Liver (tissue), 9 donors: Measurements from ENCODE around the gene PTPN4. TPM values are rescaled to one million over a fixed set of nuclear protein-coding genes. Genes with fewer than 3 reads are reported as not detected.

ENCODE experiments used
- DNase-seq: peaks from one replicate; pipeline ENCODE4 v3.0.0-alpha.2; 2017; ENCODE audit warnings: low spot score
- H3K27ac ChIP-seq, 2 donors: one replicate each; pipeline ENCODE4 v1.7.0; 2013; ENCODE audit warnings: inconsistent platforms in 2 of 2, low read length in 2 of 2, control low read depth in 1 of 2, low read depth in 1 of 2, mild to moderate bottlenecking in 1 of 2
- H3K27me3 ChIP-seq, 4 donors: one replicate each; pipeline versions ENCODE4 v1.6.1 to v1.7.0; 2013; ENCODE audit warnings: low read length in 3 of 4, inconsistent platforms in 1 of 4, mild to moderate bottlenecking in 1 of 4, moderate library complexity in 1 of 4; ENCODE audit not compliant: control insufficient read depth in 4 of 4, insufficient read depth in 4 of 4
- H3K36me3 ChIP-seq, 4 donors: one replicate each; pipeline versions ENCODE4 v1.6.1 to v1.7.0; 2013; ENCODE audit warnings: low read length in 3 of 4, mild to moderate bottlenecking in 3 of 4, low read depth in 1 of 4, moderate library complexity in 1 of 4; ENCODE audit not compliant: control insufficient read depth in 4 of 4, insufficient read depth in 3 of 4
- H3K4me1 ChIP-seq, 4 donors: one replicate each; pipeline versions ENCODE4 v1.6.1 to v1.7.0; 2013; ENCODE audit warnings: low read length in 3 of 4, mild to moderate bottlenecking in 3 of 4, moderate library complexity in 1 of 4; ENCODE audit not compliant: control insufficient read depth in 4 of 4, insufficient read depth in 4 of 4
- H3K4me3 ChIP-seq, 3 donors: one replicate each; pipeline versions ENCODE4 v1.6.1 to v1.7.0; 2013; ENCODE audit warnings: low read length in 3 of 3, control low read depth in 1 of 3, low read depth in 1 of 3, mild to moderate bottlenecking in 1 of 3
- H3K9ac ChIP-seq, 2 donors: one replicate each; pipeline ENCODE4 v1.7.0; 2013; ENCODE audit warnings: low read length in 2 of 2, mild to moderate bottlenecking in 2 of 2, moderate library complexity in 2 of 2, control low read depth in 1 of 2, low read depth in 1 of 2
- H3K9me3 ChIP-seq, 4 donors: one replicate each; pipeline versions ENCODE4 v1.6.1 to v1.7.0; 2013; ENCODE audit warnings: low read length in 3 of 4; ENCODE audit not compliant: control insufficient read depth in 4 of 4
- CTCF ChIP-seq: fragments of 150-350 bp; IDR thresholded peaks from 2 replicates; pipeline ENCODE4 v1.5.1; 2017; ENCODE audit warnings: improper control_type of control experiment, low read depth, low read length; ENCODE audit not compliant: missing input control
- EGR1 ChIP-seq, 2 donors: IDR thresholded peaks; 2 replicates each; pipeline ENCODE4 v1.6.1; 2016 to 2018; ENCODE audit warnings: antibody characterized with exemption in 2 of 2, low read depth in 2 of 2
- FOXA1 ChIP-seq: IDR thresholded peaks from 2 replicates; pipeline ENCODE4 v1.6.1; 2016; ENCODE audit warnings: antibody characterized with exemption
- GABPA ChIP-seq, 2 donors: IDR thresholded peaks in 1 of 2; conservative IDR thresholded peaks in 1 of 2; 2 replicates each; pipeline ENCODE4 v1.6.1; 2016; ENCODE audit warnings: antibody characterized with exemption in 2 of 2, mild to moderate bottlenecking in 1 of 2, moderate library complexity in 1 of 2
- JUND ChIP-seq, 2 donors: IDR thresholded peaks; 2 replicates each; pipeline ENCODE4 v1.6.1; 2016; ENCODE audit warnings: antibody characterized with exemption in 2 of 2
- MAX ChIP-seq: IDR thresholded peaks from 2 replicates; pipeline ENCODE4 v1.6.1; 2016; ENCODE audit warnings: antibody characterized with exemption
- NR2F2 ChIP-seq: IDR thresholded peaks from 2 replicates; pipeline ENCODE4 v1.6.1; 2016; ENCODE audit warnings: antibody characterized with exemption
- RAD21 ChIP-seq, 2 donors: IDR thresholded peaks; 2 replicates each; pipeline ENCODE4 v1.6.1; 2016; ENCODE audit warnings: antibody characterized with exemption in 2 of 2, mild to moderate bottlenecking in 2 of 2
- RXRA ChIP-seq, 2 donors: IDR thresholded peaks; 2 replicates each; pipeline ENCODE4 v1.6.1; 2017 to 2018; ENCODE audit warnings: antibody characterized with exemption in 2 of 2, mild to moderate bottlenecking in 1 of 2
- SP1 ChIP-seq: IDR thresholded peaks from 2 replicates; pipeline ENCODE4 v1.6.1; 2018; ENCODE audit warnings: antibody characterized with exemption, mild to moderate bottlenecking
- TAF1 ChIP-seq: conservative IDR thresholded peaks from 2 replicates; pipeline ENCODE4 v1.6.1; 2016; ENCODE audit warnings: antibody characterized with exemption, mild to moderate bottlenecking
- YY1 ChIP-seq: IDR thresholded peaks from 2 replicates; pipeline ENCODE4 v1.6.1; 2016; ENCODE audit warnings: antibody characterized with exemption, mild to moderate bottlenecking
- ZBTB33 ChIP-seq: IDR thresholded peaks from 2 replicates; pipeline ENCODE4 v1.6.1; 2016; ENCODE audit warnings: antibody characterized with exemption
- WGBS: extraction: QIAGEN DNeasy Blood & Tissue Kit; methylation state at CpG from one replicate; pipeline ENCODE4 v1.1.7; 2013; 5-methylcytosine and 5-hydroxymethylcytosine counted together
- polyA plus RNA-seq, 2 donors: library from polyadenylated mRNA; stranded (reverse) in 1 of 2; unstranded in 1 of 2; fragments of 200-250 nt in 1 of 2; fragments of >200 nt in 1 of 2; fragmentation: Nextera tagmentation in 1 of 2; extraction: Ambion mirVana in 1 of 2; gene quantifications; one replicate each; pipeline versions ENCODE4 v1.2.1 to v1.2.3, GENCODE V29; 2013 to 2015
- total RNA-seq, 2 donors: library from RNA; depleted of rRNA; stranded (reverse); fragments of >200 nt; gene quantifications; one replicate each; pipeline ENCODE4 v1.2.3, GENCODE V29; 2014
- TF ChIP-seq, protein P1 (sequence below): IDR thresholded peaks from 2 replicates; pipeline ENCODE4 v1.6.1; 2016; ENCODE audit warnings: antibody characterized with exemption
- TF ChIP-seq, protein P2 (sequence below): IDR thresholded peaks from 2 replicates; pipeline ENCODE4 v1.6.1; 2016; ENCODE audit warnings: antibody characterized with exemption, mild to moderate bottlenecking
- donor health status: healthy.
- donor health status: healthy.
- donor health status: healthy.
- donor health status: healthy.
- donor health status: healthy.

PTPN4 gene
- total and polyA plus RNA-seq, 4 donors, result 4.2 to 34.6 (median 9.5) TPM

- H3K27me3 ChIP-seq, result no peaks in the 10 kb centered on the region
- H3K36me3 ChIP-seq, result peaks cover 0 to 3% (median 0%) of the 10 kb centered on the region in 4 donors
- peaks cover 0 to 3% (median 0%) of the 10 kb centered on the region in 4 donors for H3K4me1 ChIP-seq
- TF ChIP-seq RXRA (IDR thresholded peaks at IDR 0.05), result no peak
- TF ChIP-seq MAX, result no peak
- TF ChIP-seq, protein P1, sequence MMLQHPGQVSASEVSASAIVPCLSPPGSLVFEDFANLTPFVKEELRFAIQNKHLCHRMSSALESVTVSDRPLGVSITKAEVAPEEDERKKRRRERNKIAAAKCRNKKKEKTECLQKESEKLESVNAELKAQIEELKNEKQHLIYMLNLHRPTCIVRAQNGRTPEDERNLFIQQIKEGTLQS, result no peak
- TF ChIP-seq JUND (IDR thresholded peaks at IDR 0.05), result no peak
- no peak for TF ChIP-seq RAD21 (IDR thresholded peaks at IDR 0.05)
- no peak for TF ChIP-seq EGR1 (IDR thresholded peaks at IDR 0.05; ENCODE audit: low read depth in 2 of 2)
- no peak for TF ChIP-seq CTCF
- no peak for TF ChIP-seq GABPA (IDR thresholded peaks at IDR 0.05 in 1 of 2, conservative IDR thresholded peaks at IDR 0.05 in 1 of 2)
- no peak for TF ChIP-seq SP1
- no peak for TF ChIP-seq ZBTB33
- no peak for TF ChIP-seq YY1
- TF ChIP-seq FOXA1, result no peak
- no peak for TF ChIP-seq TAF1
- 99% methylated on average over 2 of the region's 2 CpGs for WGBS
- H3K9me3 ChIP-seq, result no peaks in the 10 kb centered on the region
- H3K27ac ChIP-seq, result no peak overlapping the region
- DNase-seq, result no peak
- no peak overlapping the region for H3K9ac ChIP-seq
- H3K4me3 ChIP-seq, result no peak overlapping the region
Observed at GRCh38 chr2:119932809-119933208, 173.1 kb downstream of the PTPN4 start.

- TF ChIP-seq, protein P2, sequence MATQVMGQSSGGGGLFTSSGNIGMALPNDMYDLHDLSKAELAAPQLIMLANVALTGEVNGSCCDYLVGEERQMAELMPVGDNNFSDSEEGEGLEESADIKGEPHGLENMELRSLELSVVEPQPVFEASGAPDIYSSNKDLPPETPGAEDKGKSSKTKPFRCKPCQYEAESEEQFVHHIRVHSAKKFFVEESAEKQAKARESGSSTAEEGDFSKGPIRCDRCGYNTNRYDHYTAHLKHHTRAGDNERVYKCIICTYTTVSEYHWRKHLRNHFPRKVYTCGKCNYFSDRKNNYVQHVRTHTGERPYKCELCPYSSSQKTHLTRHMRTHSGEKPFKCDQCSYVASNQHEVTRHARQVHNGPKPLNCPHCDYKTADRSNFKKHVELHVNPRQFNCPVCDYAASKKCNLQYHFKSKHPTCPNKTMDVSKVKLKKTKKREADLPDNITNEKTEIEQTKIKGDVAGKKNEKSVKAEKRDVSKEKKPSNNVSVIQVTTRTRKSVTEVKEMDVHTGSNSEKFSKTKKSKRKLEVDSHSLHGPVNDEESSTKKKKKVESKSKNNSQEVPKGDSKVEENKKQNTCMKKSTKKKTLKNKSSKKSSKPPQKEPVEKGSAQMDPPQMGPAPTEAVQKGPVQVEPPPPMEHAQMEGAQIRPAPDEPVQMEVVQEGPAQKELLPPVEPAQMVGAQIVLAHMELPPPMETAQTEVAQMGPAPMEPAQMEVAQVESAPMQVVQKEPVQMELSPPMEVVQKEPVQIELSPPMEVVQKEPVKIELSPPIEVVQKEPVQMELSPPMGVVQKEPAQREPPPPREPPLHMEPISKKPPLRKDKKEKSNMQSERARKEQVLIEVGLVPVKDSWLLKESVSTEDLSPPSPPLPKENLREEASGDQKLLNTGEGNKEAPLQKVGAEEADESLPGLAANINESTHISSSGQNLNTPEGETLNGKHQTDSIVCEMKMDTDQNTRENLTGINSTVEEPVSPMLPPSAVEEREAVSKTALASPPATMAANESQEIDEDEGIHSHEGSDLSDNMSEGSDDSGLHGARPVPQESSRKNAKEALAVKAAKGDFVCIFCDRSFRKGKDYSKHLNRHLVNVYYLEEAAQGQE, result no peak
- TF ChIP-seq SP1 (no peak), RAD21 (IDR thresholded peaks at IDR 0.05) (no peak), GABPA (IDR thresholded peaks at IDR 0.05 in 1 of 2, conservative IDR thresholded peaks at IDR 0.05 in 1 of 2) (no peak), JUND (IDR thresholded peaks at IDR 0.05) (no peak), EGR1 (IDR thresholded peaks at IDR 0.05; ENCODE audit: low read depth in 2 of 2) (no peak), TAF1 (no peak), ZBTB33 (no peak), NR2F2 (no peak)
- TF ChIP-seq, protein P1, result no peak
Observed at GRCh38 chr2:119934319-119934718, 174.6 kb downstream of the PTPN4 start.

More at GRCh38 chr2:119934319-119934718, 174.6 kb downstream of the PTPN4 start:
- no peak for DNase-seq
- Histone ChIP-seq H3K36me3 (peaks cover 0 to 3% (median 0%) of the 10 kb centered on the region in 4 donors), H3K27me3 (no peaks in the 10 kb centered on the region), H3K4me1 (peaks cover 0 to 3% (median 0%) of the 10 kb centered on the region in 4 donors), H3K4me3 (no peak overlapping the region), H3K27ac (no peak overlapping the region), H3K9me3 (no peaks in the 10 kb centered on the region), H3K9ac (no peak overlapping the region)
